K562 (cell line): ENCODE data around the gene ADAT1. TPM values are rescaled to one million over a fixed set of nuclear protein-coding genes. Genes with fewer than 3 reads are reported as not detected.

Experiments
- ARID3B ChIP-seq: fragments of 250-450 bp; sonication (Bioruptor Pico); IDR thresholded peaks from 2 replicates; pipeline ENCODE4 v1.4.0; 2020; ENCODE audit warnings: borderline replicate concordance
- BMI1 ChIP-seq: fragments of 150-350 bp; IDR thresholded peaks from 2 replicates; pipeline ENCODE4 v1.6.1; 2014; ENCODE audit warnings: low read length
- BRCA1 ChIP-seq, 2 experiments: fragments of 450-650 bp in 1 of 2; sonication (generic) in 1 of 2; formaldehyde crosslinking in 1 of 2; IDR thresholded peaks; 2 replicates each; pipeline versions ENCODE4 v1.5.0 to v1.6.1; 2017 to 2020; ENCODE audit warnings: mild to moderate bottlenecking in 1 of 2, missing genetic modification reagents in 1 of 2
- CBX2 ChIP-seq: fragments of 200-600 bp; sonication (generic); IDR thresholded peaks from one replicate; pipeline ENCODE4 v1.6.1; 2012; ENCODE audit warnings: mild to moderate bottlenecking, low read length, inconsistent platforms; ENCODE audit not compliant: insufficient read depth, poor library complexity, severe bottlenecking
- CHAMP1 ChIP-seq: fragments of 450-650 bp; IDR thresholded peaks from 2 replicates; pipeline ENCODE4 v1.6.1; 2016; ENCODE audit warnings: mild to moderate bottlenecking
- E2F1 ChIP-seq: sonication (generic); formaldehyde crosslinking; IDR thresholded peaks from 2 replicates; pipeline ENCODE4 v1.8.1; 2023; ENCODE audit warnings: mild to moderate bottlenecking, missing genetic modification reagents, moderate library complexity
- ELF4 ChIP-seq: fragments of 450-650 bp; formaldehyde crosslinking; IDR thresholded peaks from 2 replicates; pipeline ENCODE4 v1.4.0; 2022; ENCODE audit warnings: missing genetic modification characterization
- FOXK2 ChIP-seq, 2 experiments: fragments of 450-650 bp; IDR thresholded peaks in 1 of 2; conservative IDR thresholded peaks in 1 of 2; 2 replicates each; pipeline ENCODE4 v1.6.1; 2016; ENCODE audit warnings: low read depth in 2 of 2, mild to moderate bottlenecking in 1 of 2
- HDGF ChIP-seq: fragments of 450-650 bp; IDR thresholded peaks from 2 replicates; pipeline ENCODE4 v1.6.1; 2016
- HMBOX1 ChIP-seq: sonication (generic); IDR thresholded peaks from 2 replicates; pipeline ENCODE4 v1.6.1; 2016
- MED1 ChIP-seq: sonication (generic); formaldehyde crosslinking; IDR thresholded peaks from 2 replicates; pipeline ENCODE4 v1.8.1; 2023; ENCODE audit warnings: missing genetic modification reagents, borderline replicate concordance
- MEF2D ChIP-seq: conservative IDR thresholded peaks from 2 replicates; pipeline ENCODE4 v1.6.1; 2016; ENCODE audit warnings: low read depth, missing genetic modification characterization, missing compliant biosample characterization
- MEIS2 ChIP-seq: fragments of 450-650 bp; IDR thresholded peaks from 2 replicates; pipeline ENCODE4 v1.6.1; 2014; ENCODE audit warnings: mild to moderate bottlenecking; ENCODE audit not compliant: partially characterized antibody
- MTA2 ChIP-seq: fragments of 450-650 bp; IDR thresholded peaks from 2 replicates; pipeline ENCODE4 v1.6.1; 2016; ENCODE audit warnings: low read depth
- NCOA2 ChIP-seq, 2 experiments: fragments of 450-650 bp; IDR thresholded peaks; 2 replicates each; pipeline ENCODE4 v1.6.1; 2018; ENCODE audit warnings: mild to moderate bottlenecking in 2 of 2, moderate library complexity in 1 of 2; ENCODE audit not compliant: partially characterized antibody in 2 of 2
- NFRKB ChIP-seq: fragments of 450-650 bp; IDR thresholded peaks from 2 replicates; pipeline ENCODE4 v1.6.1; 2016; ENCODE audit warnings: low read depth
- TBP ChIP-seq: optimal IDR thresholded peaks from 2 replicates; pipeline ENCODE3; 2011; ENCODE audit warnings: low read depth, low read length, improper control_type of control experiment
- WHSC1 ChIP-seq: IDR thresholded peaks from one replicate; pipeline ENCODE4 v1.6.1; 2012; ENCODE audit warnings: low read length, control low read depth, inconsistent platforms
- ZFP30 ChIP-seq: fragments of 250-450 bp; sonication (Bioruptor Pico); IDR thresholded peaks from 2 replicates; pipeline ENCODE4 v1.8.0; 2022; ENCODE audit warnings: moderate library complexity, mild to moderate bottlenecking, inconsistent platforms, borderline replicate concordance
- ZNF217 ChIP-seq: sonication (generic); formaldehyde crosslinking; IDR thresholded peaks from 2 replicates; pipeline ENCODE4 v1.8.0; 2022; ENCODE audit warnings: mild to moderate bottlenecking, missing genetic modification reagents
- ZNF263 ChIP-seq: sonication (generic); formaldehyde crosslinking; IDR thresholded peaks from 2 replicates; pipeline ENCODE4 v1.8.0; 2022; ENCODE audit warnings: mild to moderate bottlenecking, missing genetic modification reagents, borderline replicate concordance
- ZNF41 ChIP-seq: fragments of 250-450 bp; sonication (Bioruptor Pico); conservative IDR thresholded peaks from 2 replicates; pipeline ENCODE4 v1.4.0; 2020; ENCODE audit warnings: mild to moderate bottlenecking
- ZNF707 ChIP-seq: fragments of 250-450 bp; sonication (Bioruptor Pico); conservative IDR thresholded peaks from 2 replicates; pipeline ENCODE4 v1.8.0; 2022; ENCODE audit warnings: inconsistent platforms, mild to moderate bottlenecking, moderate library complexity
- polyA plus RNA-seq, 8 experiments: library from polyadenylated mRNA; depleted of rRNA in 4 of 8; stranded (reverse) in 5 of 8; unstranded in 3 of 8; fragments of >200 nt; fragmentation: Nextera tagmentation in 2 of 8; fragmentation: Illumina TruSeq in 1 of 8; extraction: Ambion mirVana in 2 of 8; extraction: Trizol in 1 of 8; gene quantifications; 2 replicates each; pipeline versions ENCODE4 v1.2.1 to v1.2.3, GENCODE V29; 2011 to 2014; ENCODE audit warnings: inconsistent platforms in 1 of 8, missing spikeins in 1 of 8
- total RNA-seq, 7 experiments: library from RNA; depleted of rRNA in 6 of 7; stranded (reverse); fragments of >200 nt in 6 of 7; fragmentation: Illumina TruSeq in 2 of 7; extraction: Trizol in 2 of 7; gene quantifications; 2 replicates each; pipeline versions ENCODE4 v1.2.1 to v1.2.3, GENCODE V29; 2011 to 2021; ENCODE audit warnings: low replicate concordance in 1 of 7

The ADAT1 gene
- total and polyA plus RNA-seq, 9 of the 15 experiments (the other 6 are each of a cell fraction or from before 2014, with no cell fraction given), result 16.0 to 36.7 (median 28.2) TPM

- no peak for TF ChIP-seq ARID3B (CRISPR knock-in tag)
- no peak for TF ChIP-seq ZNF217 (CRISPR knock-in tag)
- TF ChIP-seq MEF2D (tag), result no peak
- no peak for TF ChIP-seq BMI1
- TF ChIP-seq MTA2, result peak; percentile 92
- TF ChIP-seq ZNF41 (CRISPR knock-in tag), result no peak
- TF ChIP-seq NFRKB, result no peak
- no peak for TF ChIP-seq TBP
- peak in 1 of 2 experiments; percentile 36 for TF ChIP-seq NCOA2 (IDR thresholded peaks at IDR 0.05; ENCODE audit: partially characterized antibody in 2 of 2)
- no peak for TF ChIP-seq E2F1 (CRISPR knock-in tag)
- TF ChIP-seq HMBOX1, result no peak
- no peak for TF ChIP-seq BRCA1 (IDR thresholded peaks at IDR 0.05)
- no peak for TF ChIP-seq BRCA1 (CRISPR knock-in tag; IDR thresholded peaks at IDR 0.05)
- TF ChIP-seq MED1, result no peak
- TF ChIP-seq CHAMP1, result peak; percentile 85
- TF ChIP-seq CBX2, result no peak
- no peak for TF ChIP-seq HDGF
- TF ChIP-seq MEIS2, result peak; percentile 6
- TF ChIP-seq ELF4 (CRISPR knock-in tag), result peak; percentile 91
- TF ChIP-seq WHSC1, result no peak
- TF ChIP-seq FOXK2 (conservative IDR thresholded peaks at IDR 0.05 in 1 of 2, IDR thresholded peaks at IDR 0.05 in 1 of 2; ENCODE audit: low read depth in 2 of 2), result no peak; a peak in 1 of 4 replicates
- no peak for TF ChIP-seq ZNF263
- no peak for TF ChIP-seq ZFP30 (CRISPR knock-in tag)
- TF ChIP-seq ZNF707, result no peak
Observed at GRCh38 chr16:75621170-75621477, 2.0 kb downstream of the ADAT1 start (continued).
